Mesendoderm (in vitro differentiated cells): ENCODE results near the gene NCKAP1.
"Not testable (repeated sequence)": the region's sequence is repeated elsewhere in the genome, so short reads cannot be mapped to it uniquely, and the experiment has no call there.

Experiments used
- DNase-seq: peaks from one replicate; pipeline ENCODE4 v3.0.0; 2013
- H2AK5ac ChIP-seq: 2 replicates; pipeline ENCODE4 v1.6.1; 2013; ENCODE audit warnings: low read length, inconsistent platforms
- H2BK120ac ChIP-seq: 2 replicates; pipeline ENCODE4 v1.6.1; 2013; ENCODE audit warnings: low read depth, mild to moderate bottlenecking, low read length, moderate library complexity, mixed read lengths
- H2BK15ac ChIP-seq: replicated peaks from 2 replicates; pipeline ENCODE4 v1.6.1; 2013; ENCODE audit warnings: low read depth, mild to moderate bottlenecking, moderate library complexity
- H2BK5ac ChIP-seq: 2 replicates; pipeline ENCODE4 v1.6.1; 2013; ENCODE audit warnings: low read length, inconsistent platforms
- H3K18ac ChIP-seq: 2 replicates; pipeline ENCODE4 v1.6.1; 2013; ENCODE audit warnings: mild to moderate bottlenecking, low read length, mixed read lengths
- H3K23ac ChIP-seq: one replicate; pipeline ENCODE4 v1.6.1; 2013; ENCODE audit warnings: low read length
- H3K27ac ChIP-seq: 2 replicates; pipeline ENCODE4 v1.5.1; 2013; ENCODE audit warnings: low read depth, mild to moderate bottlenecking, inconsistent platforms, low read length, moderate library complexity
- H3K27me3 ChIP-seq: 2 replicates; pipeline ENCODE4 v1.6.1; 2013; ENCODE audit warnings: low read length, control low read depth, mild to moderate bottlenecking, inconsistent platforms; ENCODE audit not compliant: insufficient read depth, poor library complexity
- H3K36me3 ChIP-seq: 2 replicates; pipeline ENCODE4 v1.6.1; 2013; ENCODE audit warnings: low read length, inconsistent platforms; ENCODE audit not compliant: control insufficient read depth, insufficient read depth
- H3K4ac ChIP-seq: one replicate; pipeline ENCODE4 v1.6.1; 2013; ENCODE audit warnings: low read depth, mild to moderate bottlenecking, low read length, moderate library complexity
- H3K4me1 ChIP-seq: 2 replicates; pipeline ENCODE4 v1.6.1; 2013; ENCODE audit warnings: low read depth, low read length, inconsistent platforms; ENCODE audit not compliant: control insufficient read depth
- H3K4me2 ChIP-seq: 2 replicates; pipeline ENCODE4 v1.6.1; 2013; ENCODE audit warnings: low read length
- H3K4me3 ChIP-seq: 2 replicates; pipeline ENCODE4 v1.5.1; 2013; ENCODE audit warnings: mild to moderate bottlenecking, low read length
- H3K56ac ChIP-seq: one replicate; pipeline ENCODE4 v1.6.1; 2013; ENCODE audit warnings: low read length
- H3K79me1 ChIP-seq: 2 replicates; pipeline ENCODE4 v1.6.1; 2013; ENCODE audit warnings: low read length, inconsistent platforms
- H3K79me2 ChIP-seq: 2 replicates; pipeline ENCODE4 v1.6.1; 2013; ENCODE audit warnings: mild to moderate bottlenecking, low read length; ENCODE audit not compliant: control insufficient read depth, insufficient read depth
- H3K9ac ChIP-seq: 2 replicates; pipeline ENCODE4 v1.6.1; 2013; ENCODE audit warnings: low read length, inconsistent platforms
- H4K5ac ChIP-seq: one replicate; pipeline ENCODE4 v1.6.1; 2013; ENCODE audit warnings: low read length
- H4K8ac ChIP-seq: one replicate; pipeline ENCODE4 v1.6.1; 2013; ENCODE audit warnings: low read depth, mild to moderate bottlenecking, control low read depth, low read length, moderate library complexity
- WGBS: extraction: QIAGEN DNeasy Blood & Tissue Kit; methylation state at CpG from one replicate; pipeline ENCODE4 v1.1.7; 2013; ENCODE audit warnings: low lambda C conversion rate, missing lambda C conversion rate; ENCODE audit not compliant: insufficient coverage; ENCODE audit errors: extremely low coverage; 5-methylcytosine and 5-hydroxymethylcytosine counted together

The NCKAP1 gene

DNA sequence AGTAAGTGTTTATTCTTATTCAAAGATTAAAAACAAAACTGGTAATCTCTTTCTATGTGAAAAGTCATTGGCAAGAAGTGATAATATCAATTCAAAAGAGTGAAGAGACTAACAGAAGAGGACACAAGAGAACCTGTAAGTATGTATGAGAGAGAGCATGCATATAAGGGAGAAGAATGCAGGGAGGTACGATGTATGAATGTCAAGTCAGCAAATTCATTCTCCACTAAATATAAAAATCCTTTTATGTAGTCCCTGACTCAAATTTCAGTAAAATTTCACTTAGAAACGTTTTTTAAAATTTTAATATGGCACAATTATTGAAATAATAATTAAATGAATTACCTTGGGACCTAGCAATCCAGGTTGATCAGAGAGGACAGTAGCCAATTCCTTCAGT lies 55.3 kb downstream of the NCKAP1 start:
- Histone ChIP-seq H3K4ac (no peak overlapping the region), H3K9ac (no peak overlapping the region), H3K27ac (no peak overlapping the region), H3K56ac (no peak overlapping the region), H3K79me2 (no peaks in the 10 kb centered on the region), H3K79me1 (no peaks in the 10 kb centered on the region), H3K4me3 (no peak overlapping the region), H3K4me1 (no peaks in the 10 kb centered on the region), H2BK120ac (no peak overlapping the region), H4K8ac (no peak overlapping the region), H3K36me3 (no peaks in the 10 kb centered on the region), H2BK5ac (no peak overlapping the region), H4K5ac (no peak overlapping the region), H3K18ac (no peak overlapping the region), H3K27me3 (no peaks in the 10 kb centered on the region), H2AK5ac (no peak overlapping the region), H2BK15ac (no peak overlapping the region), H3K4me2 (no peak overlapping the region), H3K23ac (no peak overlapping the region)
- DNase-seq, result no peak
- WGBS, result no CpG with 5 or more reads among the region's 2 CpGs

DNA sequence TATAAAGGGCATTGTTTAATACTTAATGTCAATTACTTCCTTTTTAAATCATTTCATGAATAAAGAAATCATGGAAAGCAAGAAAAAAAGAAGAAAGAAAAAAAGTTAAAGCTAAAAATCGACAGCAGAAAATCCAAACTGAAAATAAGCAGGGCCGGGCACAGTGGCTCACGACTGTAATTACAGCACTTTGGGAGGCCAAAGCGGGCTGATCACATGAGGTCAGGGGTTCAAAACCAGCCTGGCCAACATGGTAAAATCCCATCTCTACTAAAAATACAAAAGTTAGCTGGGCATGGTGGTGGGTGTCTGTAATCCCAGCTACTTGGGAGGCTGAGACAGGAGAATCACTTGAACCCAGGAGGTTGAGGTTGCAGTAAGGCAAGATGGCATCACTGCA lies 56.8 kb downstream of the NCKAP1 start:
- DNase-seq, result peak; percentile 26
- WGBS, result no CpG with 5 or more reads among the region's 4 CpGs

DNA sequence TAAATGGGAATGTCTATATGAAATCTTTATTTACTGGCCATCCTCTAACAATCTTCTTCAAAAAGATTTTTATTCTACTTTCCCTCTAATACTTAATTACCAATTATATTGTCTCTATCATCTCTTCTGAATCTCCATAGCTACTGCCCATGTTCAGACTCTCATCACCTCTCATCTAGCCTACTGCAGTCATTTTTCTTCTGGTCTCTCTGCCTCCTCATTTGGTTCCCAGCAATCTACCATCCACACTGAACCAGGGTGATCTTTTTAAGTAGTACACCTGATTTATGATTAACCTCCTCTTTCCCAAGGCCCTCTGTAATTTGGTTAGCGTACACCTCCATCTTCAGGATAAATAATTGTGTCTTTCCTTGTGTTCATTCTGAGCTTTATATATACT lies 57.6 kb downstream of the NCKAP1 start:
- H3K4ac ChIP-seq, result no peak overlapping the region
- H3K56ac ChIP-seq, result no peak overlapping the region
- H3K27ac ChIP-seq, result no peak overlapping the region
- no peak overlapping the region for H2BK15ac ChIP-seq
- no peak overlapping the region for H4K8ac ChIP-seq
- no peak overlapping the region for H3K4me3 ChIP-seq
- no peaks in the 10 kb centered on the region for H3K79me1 ChIP-seq
- no peaks in the 10 kb centered on the region for H3K4me1 ChIP-seq
- H3K79me2 ChIP-seq, result no peaks in the 10 kb centered on the region
- no peak overlapping the region for H2AK5ac ChIP-seq
- no peak for DNase-seq
- no peak overlapping the region for H2BK120ac ChIP-seq
- H3K18ac ChIP-seq, result no peak overlapping the region
- H4K5ac ChIP-seq, result no peak overlapping the region
- H3K27me3 ChIP-seq, result no peaks in the 10 kb centered on the region
- H3K4me2 ChIP-seq, result no peak overlapping the region
- no peak overlapping the region for H3K23ac ChIP-seq
- no peak overlapping the region for H2BK5ac ChIP-seq
- H3K36me3 ChIP-seq, result peaks cover 1% of the 10 kb centered on the region
- no CpG with 5 or more reads among the region's 1 CpG for WGBS
- no peak overlapping the region for H3K9ac ChIP-seq

More for the DNA sequence above, 56.8 kb downstream of the NCKAP1 start:
- not testable (repeated sequence) for H3K27me3 ChIP-seq, H2AK5ac ChIP-seq, H3K23ac ChIP-seq, H3K4ac ChIP-seq, H3K79me2 ChIP-seq, H3K27ac ChIP-seq, H3K4me1 ChIP-seq, H3K56ac ChIP-seq, H2BK5ac ChIP-seq, H3K4me3 ChIP-seq, H3K4me2 ChIP-seq, H2BK15ac ChIP-seq, H4K8ac ChIP-seq, H3K9ac ChIP-seq, H3K18ac ChIP-seq, H2BK120ac ChIP-seq, H3K79me1 ChIP-seq, H4K5ac ChIP-seq, H3K36me3 ChIP-seq

DNA sequence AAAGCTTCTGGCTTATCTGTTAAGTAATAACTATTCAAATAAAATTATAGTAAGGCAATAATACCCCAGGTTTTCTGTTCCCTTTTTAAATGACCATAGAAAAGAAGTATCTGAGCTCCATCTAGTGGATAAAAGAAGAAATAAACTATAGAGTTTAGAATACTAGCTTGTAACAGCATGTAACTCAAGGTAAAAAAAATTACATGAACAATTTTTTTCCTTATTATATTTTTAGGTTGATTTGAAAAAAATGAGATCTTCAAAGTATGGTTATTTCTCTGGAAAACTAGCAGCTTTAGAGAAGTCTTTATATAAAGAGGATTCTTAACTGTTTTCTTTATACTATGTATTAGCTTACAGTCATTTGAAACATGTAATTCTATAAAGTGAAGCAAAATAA lies 58.1 kb downstream of the NCKAP1 start:
- peaks cover 1% of the 10 kb centered on the region for H3K36me3 ChIP-seq

DNA sequence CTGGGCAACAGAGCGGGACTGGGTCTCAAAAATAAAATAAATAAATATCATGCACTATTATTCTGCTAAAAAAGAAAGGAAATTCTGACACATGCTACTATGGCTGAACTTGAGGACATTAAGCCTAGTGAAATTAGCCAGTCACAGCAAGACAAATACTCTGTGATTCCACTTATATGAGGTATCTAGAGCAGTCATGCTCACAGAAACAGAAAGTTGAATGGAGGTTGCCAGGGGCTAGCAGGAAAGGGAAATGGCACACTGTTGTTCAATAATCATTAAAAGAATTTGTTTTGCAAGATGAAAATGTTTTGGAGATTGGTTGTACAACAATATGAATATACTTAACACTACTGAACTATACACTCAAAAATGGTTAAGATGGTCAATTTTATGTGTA lies 60.8 kb downstream of the NCKAP1 start:
- H3K27me3 ChIP-seq, result no peaks in the 10 kb centered on the region
- no peak overlapping the region for H3K4me2 ChIP-seq
- no peaks in the 10 kb centered on the region for H3K79me1 ChIP-seq

More for the DNA sequence above, 58.1 kb downstream of the NCKAP1 start:
- Histone ChIP-seq H3K27ac (no peak overlapping the region), H4K8ac (no peak overlapping the region), H2BK15ac (no peak overlapping the region), H3K79me1 (no peaks in the 10 kb centered on the region), H2BK120ac (no peak overlapping the region), H3K56ac (no peak overlapping the region), H4K5ac (no peak overlapping the region), H3K79me2 (no peaks in the 10 kb centered on the region), H2BK5ac (no peak overlapping the region), H3K9ac (no peak overlapping the region), H3K18ac (no peak overlapping the region), H3K4ac (no peak overlapping the region), H3K4me2 (no peak overlapping the region), H3K23ac (no peak overlapping the region), H3K27me3 (no peaks in the 10 kb centered on the region), H2AK5ac (no peak overlapping the region), H3K4me1 (no peaks in the 10 kb centered on the region), H3K4me3 (no peak overlapping the region)
- DNase-seq, result peak; percentile 48

DNA sequence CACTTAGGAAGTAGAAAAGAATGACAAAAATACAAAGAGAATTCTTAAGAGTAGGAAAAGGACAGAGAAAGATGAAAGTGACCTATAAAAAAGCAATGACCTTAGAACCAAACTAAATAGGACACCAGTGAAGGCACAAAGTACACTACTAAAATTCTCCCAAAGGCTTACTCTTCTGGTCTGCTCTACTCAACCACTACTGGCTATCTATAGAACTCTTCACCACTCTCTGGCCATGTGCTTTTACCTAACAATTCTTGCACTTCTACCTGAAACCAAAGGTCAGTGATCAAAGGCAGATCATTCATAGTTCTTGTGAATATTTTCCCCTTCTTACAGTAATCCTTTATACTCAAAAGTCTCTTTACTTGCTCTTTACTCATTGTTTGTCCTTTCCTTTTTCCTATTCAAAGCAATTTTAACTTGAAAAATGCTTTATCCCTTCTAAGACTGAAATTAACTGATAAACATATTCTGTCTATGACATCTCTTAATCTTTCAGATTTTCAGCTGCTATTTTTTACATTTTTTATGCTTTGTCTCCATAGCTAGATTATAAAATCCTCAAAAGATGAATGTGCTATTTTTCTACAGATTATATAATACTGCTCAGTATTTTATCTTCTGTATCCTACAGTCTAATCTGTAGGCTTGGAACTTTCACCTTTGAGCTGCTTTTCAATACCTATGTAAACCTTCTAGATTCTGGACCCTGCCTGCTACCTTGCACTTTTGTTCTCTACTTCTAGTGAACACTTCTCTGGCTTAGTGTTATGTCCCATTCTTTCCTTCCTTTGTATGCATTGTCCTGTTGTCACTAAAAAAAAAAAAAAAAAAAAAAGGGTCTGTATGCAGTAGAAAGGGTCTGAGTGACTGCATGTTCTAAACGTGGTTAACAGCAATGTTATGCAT lies 64.6 kb downstream of the NCKAP1 start:
- H4K5ac ChIP-seq, result no peak overlapping the region
- peaks cover 1% of the 10 kb centered on the region for H3K36me3 ChIP-seq
- H3K79me1 ChIP-seq, result no peaks in the 10 kb centered on the region
- no peaks in the 10 kb centered on the region for H3K4me1 ChIP-seq
- no peak overlapping the region for H4K8ac ChIP-seq
- no peak overlapping the region for H3K23ac ChIP-seq
- DNase-seq, result no peak
- no CpG with 5 or more reads among the region's 1 CpG for WGBS
- H2BK15ac ChIP-seq, result no peak overlapping the region
- no peak overlapping the region for H3K27ac ChIP-seq
- no peak overlapping the region for H2AK5ac ChIP-seq
- H3K4me2 ChIP-seq, result no peak overlapping the region
- H2BK120ac ChIP-seq, result no peak overlapping the region
- H3K79me2 ChIP-seq, result peaks cover 1% of the 10 kb centered on the region
- H2BK5ac ChIP-seq, result no peak overlapping the region
- no peaks in the 10 kb centered on the region for H3K27me3 ChIP-seq
- no peak overlapping the region for H3K4ac ChIP-seq
- H3K18ac ChIP-seq, result no peak overlapping the region
- H3K4me3 ChIP-seq, result no peak overlapping the region
- H3K56ac ChIP-seq, result no peak overlapping the region
- no peak overlapping the region for H3K9ac ChIP-seq

More for the DNA sequence above, 60.8 kb downstream of the NCKAP1 start:
- Histone ChIP-seq H2BK120ac (no peak overlapping the region), H3K79me2 (peaks cover 1% of the 10 kb centered on the region), H4K8ac (no peak overlapping the region), H2AK5ac (no peak overlapping the region), H2BK15ac (no peak overlapping the region), H4K5ac (no peak overlapping the region), H3K4me1 (no peaks in the 10 kb centered on the region), H3K27ac (no peak overlapping the region), H3K4ac (no peak overlapping the region), H3K18ac (no peak overlapping the region), H3K36me3 (peaks cover 1% of the 10 kb centered on the region), H3K23ac (no peak overlapping the region), H3K4me3 (no peak overlapping the region), H3K56ac (no peak overlapping the region), H3K9ac (no peak overlapping the region), H2BK5ac (no peak overlapping the region)
- WGBS, result no CpG with 5 or more reads among the region's 1 CpG
- no peak for DNase-seq
